ENCODE measurements around the gene GTPBP3. TPM values are rescaled to one million over a fixed set of nuclear protein-coding genes. Genes with fewer than 3 reads are reported as not detected.
A peak's percentile ranks its signal among the peaks of the same experiment; 100 is the strongest.

GTPBP3 gene
- total RNA-seq, 2 experiments from 2014 or later: 36.8 to 45.7 TPM

GRCh38 chr19:17332360-17332676 is 5.0 kb upstream of the GTPBP3 start:
- Mint-ChIP-seq H3K4me3 (no peak overlapping the region), H3K9me3 (no peaks in the 10 kb centered on the region), H3K27ac (no peak overlapping the region), H3K36me3 (ENCODE audit: low read depth) (no peaks in the 10 kb centered on the region), H3K4me1 (ENCODE audit: low read depth) (peaks cover 22% of the 10 kb centered on the region), H3K27me3 (ENCODE audit: low read depth) (no peaks in the 10 kb centered on the region)
- intact Hi-C loops (cut with micrococcal nuclease): loop anchor here (10.0 kb wide), 1 partner anchor 422 kb away; the partner anchor contains the start of gene FCHO1
- CTCF ChIA-PET: interaction anchor here (0.8 to 1.2 kb wide), 4 partner anchors 23 to 148 kb away, joined by 3 to 4 read pairs (median 3); partner anchors contain the start of gene DDA1
- no peak for DNase-seq

- CTCF ChIA-PET: interaction anchor here (0.6 to 3.4 kb wide), 8 partner anchors 24 to 178 kb away, joined by 3 to 16 read pairs (median 3); partner anchors contain the start of gene DDA1
- Mint-ChIP-seq H3K27ac (no peak overlapping the region), H3K9me3 (no peaks in the 10 kb centered on the region), H3K4me3 (no peak overlapping the region), H3K27me3 (ENCODE audit: low read depth) (no peaks in the 10 kb centered on the region), H3K4me1 (ENCODE audit: low read depth) (peaks cover 22% of the 10 kb centered on the region), H3K36me3 (ENCODE audit: low read depth) (no peaks in the 10 kb centered on the region)
- intact Hi-C loops (cut with micrococcal nuclease): loop anchor here (10.0 kb wide), 1 partner anchor 422 kb away; the partner anchor contains the start of gene FCHO1
- DNase-seq: peak; percentile 49
Observed at GRCh38 chr19:17332677-17333581, 4.4 kb upstream of the GTPBP3 start.

GRCh38 chr19:17333611-17334413 is 3.5 kb upstream of the GTPBP3 start:
- Mint-ChIP-seq H3K27ac (peak overlapping the region; percentile 63), H3K4me3 (peak overlapping the region; percentile 74), H3K9me3 (no peaks in the 10 kb centered on the region), H3K36me3 (ENCODE audit: low read depth) (peaks cover 3% of the 10 kb centered on the region), H3K4me1 (ENCODE audit: low read depth) (peaks cover 30% of the 10 kb centered on the region), H3K27me3 (ENCODE audit: low read depth) (no peaks in the 10 kb centered on the region)
- intact Hi-C loops (cut with micrococcal nuclease): loop anchor here (10.0 kb wide), 1 partner anchor 421 kb away; the partner anchor contains the start of gene FCHO1
- CTCF ChIA-PET: interaction anchor here (0.6 to 3.4 kb wide), 6 partner anchors 17 to 179 kb away, joined by 3 to 16 read pairs (median 3); no protein-coding TSS in a partner anchor
- peak; percentile 90 for DNase-seq

- H3K36me3 Mint-ChIP-seq (ENCODE audit: low read depth): peaks cover 6% of the 10 kb centered on the region
- intact Hi-C loops (cut with micrococcal nuclease): loop anchor here (10.0 kb wide), 1 partner anchor 420 kb away; the partner anchor contains the start of gene FCHO1
- CTCF ChIA-PET: interaction anchor here (0.9 to 3.4 kb wide), 3 partner anchors 51 to 179 kb away, joined by 3 to 16 read pairs (median 4); no protein-coding TSS in a partner anchor
- H3K4me3 Mint-ChIP-seq: peak within 1 kb of the TSS; percentile 79
- peak; percentile 95 for DNase-seq
- H3K4me1 Mint-ChIP-seq (ENCODE audit: low read depth): peaks cover 28% of the 10 kb centered on the region
- H3K9me3 Mint-ChIP-seq: no peaks in the 10 kb centered on the region
- no peaks in the 10 kb centered on the region for H3K27me3 Mint-ChIP-seq (ENCODE audit: low read depth)
- peak within 1 kb of the TSS; percentile 63 for H3K27ac Mint-ChIP-seq
Observed at GRCh38 chr19:17334414-17335409, 2.6 kb upstream of the GTPBP3 start, which contains the start of gene ANO8. ANO8 (minus strand) TSS chr19:17334855; CDS start chr19:17334670, 185 bp downstream.

GRCh38 chr19:17335575-17335974 is 1.8 kb upstream of the GTPBP3 start:
- intact Hi-C loops (cut with micrococcal nuclease): loop anchor here (10.0 kb wide), 1 partner anchor 419 kb away; the partner anchor contains the start of gene FCHO1
- Mint-ChIP-seq H3K27me3 (ENCODE audit: low read depth) (no peaks in the 10 kb centered on the region), H3K27ac (no peak overlapping the region), H3K4me3 (peak overlapping the region; percentile 46), H3K36me3 (ENCODE audit: low read depth) (peaks cover 6% of the 10 kb centered on the region), H3K9me3 (no peaks in the 10 kb centered on the region), H3K4me1 (ENCODE audit: low read depth) (peaks cover 28% of the 10 kb centered on the region)
- CTCF ChIA-PET: interaction anchor here (0.5 to 3.4 kb wide), 5 partner anchors 50 to 105 kb away, joined by 3 to 16 read pairs (median 3); no protein-coding TSS in a partner anchor
- no peak for DNase-seq

- CTCF ChIA-PET: no interaction called here
- no peaks in the 10 kb centered on the region for H3K9me3 Mint-ChIP-seq
- peak overlapping the region; percentile 88 for H3K4me3 Mint-ChIP-seq
- H3K36me3 Mint-ChIP-seq (ENCODE audit: low read depth): peaks cover 9% of the 10 kb centered on the region
- peak; percentile 39 for DNase-seq
- H3K27me3 Mint-ChIP-seq (ENCODE audit: low read depth): no peaks in the 10 kb centered on the region
- peaks cover 28% of the 10 kb centered on the region for H3K4me1 Mint-ChIP-seq (ENCODE audit: low read depth)
- intact Hi-C loops (cut with micrococcal nuclease): loop anchor here (1.0 to 10.0 kb wide), 9 partner anchors 29 to 417 kb away; partner anchors contain the start of genes BABAM1, DDA1, FCHO1 and HAUS8
- peak overlapping the region; percentile 93 for H3K27ac Mint-ChIP-seq
Observed at GRCh38 chr19:17337675-17338432, 501 bp downstream of the GTPBP3 start.

GRCh38 chr19:17338433-17339078 is 1.2 kb downstream of the GTPBP3 start:
- peak overlapping the region; percentile 88 for H3K4me3 Mint-ChIP-seq
- intact Hi-C loops (cut with micrococcal nuclease): loop anchor here (10.0 kb wide), 1 partner anchor 416 kb away; the partner anchor contains the start of gene FCHO1
- H3K4me1 Mint-ChIP-seq (ENCODE audit: low read depth): peaks cover 25% of the 10 kb centered on the region
- H3K27me3 Mint-ChIP-seq (ENCODE audit: low read depth): no peaks in the 10 kb centered on the region
- no peak overlapping the region for H3K27ac Mint-ChIP-seq
- CTCF ChIA-PET: no interaction called here
- DNase-seq: no peak
- peaks cover 9% of the 10 kb centered on the region for H3K36me3 Mint-ChIP-seq (ENCODE audit: low read depth)
- no peaks in the 10 kb centered on the region for H3K9me3 Mint-ChIP-seq

- H3K9me3 Mint-ChIP-seq: no peaks in the 10 kb centered on the region
- H3K36me3 Mint-ChIP-seq (ENCODE audit: low read depth): peaks cover 9% of the 10 kb centered on the region
- CTCF ChIA-PET: interaction anchor here (0.7 kb wide), 1 partner anchor 125 kb away, joined by 3 read pairs; no protein-coding TSS in a partner anchor
- no peak overlapping the region for H3K27ac Mint-ChIP-seq
- intact Hi-C loops (cut with micrococcal nuclease): loop anchor here (10.0 kb wide), 1 partner anchor 416 kb away; the partner anchor contains the start of gene FCHO1
- peak; percentile 74 for DNase-seq
- peaks cover 21% of the 10 kb centered on the region for H3K4me1 Mint-ChIP-seq (ENCODE audit: low read depth)
- peak overlapping the region; percentile 88 for H3K4me3 Mint-ChIP-seq
- no peaks in the 10 kb centered on the region for H3K27me3 Mint-ChIP-seq (ENCODE audit: low read depth)
Observed at GRCh38 chr19:17339088-17339741, 1.9 kb downstream of the GTPBP3 start.

GRCh38 chr19:17340302-17340870 is 3.0 kb downstream of the GTPBP3 start:
- CTCF ChIA-PET: no interaction called here
- Mint-ChIP-seq H3K36me3 (ENCODE audit: low read depth) (peaks cover 9% of the 10 kb centered on the region), H3K9me3 (no peaks in the 10 kb centered on the region), H3K27me3 (ENCODE audit: low read depth) (no peaks in the 10 kb centered on the region), H3K4me3 (peak overlapping the region; percentile 32), H3K27ac (no peak overlapping the region), H3K4me1 (ENCODE audit: low read depth) (peaks cover 13% of the 10 kb centered on the region)
- no peak for DNase-seq
- intact Hi-C loops (cut with micrococcal nuclease): no loop called here
